ENCODE data around the gene TFB1M.
"Not testable (repeated sequence)": the region's sequence is repeated elsewhere in the genome, so short reads cannot be mapped to it uniquely, and the experiment has no call there.

Gene TFB1M

DNA sequence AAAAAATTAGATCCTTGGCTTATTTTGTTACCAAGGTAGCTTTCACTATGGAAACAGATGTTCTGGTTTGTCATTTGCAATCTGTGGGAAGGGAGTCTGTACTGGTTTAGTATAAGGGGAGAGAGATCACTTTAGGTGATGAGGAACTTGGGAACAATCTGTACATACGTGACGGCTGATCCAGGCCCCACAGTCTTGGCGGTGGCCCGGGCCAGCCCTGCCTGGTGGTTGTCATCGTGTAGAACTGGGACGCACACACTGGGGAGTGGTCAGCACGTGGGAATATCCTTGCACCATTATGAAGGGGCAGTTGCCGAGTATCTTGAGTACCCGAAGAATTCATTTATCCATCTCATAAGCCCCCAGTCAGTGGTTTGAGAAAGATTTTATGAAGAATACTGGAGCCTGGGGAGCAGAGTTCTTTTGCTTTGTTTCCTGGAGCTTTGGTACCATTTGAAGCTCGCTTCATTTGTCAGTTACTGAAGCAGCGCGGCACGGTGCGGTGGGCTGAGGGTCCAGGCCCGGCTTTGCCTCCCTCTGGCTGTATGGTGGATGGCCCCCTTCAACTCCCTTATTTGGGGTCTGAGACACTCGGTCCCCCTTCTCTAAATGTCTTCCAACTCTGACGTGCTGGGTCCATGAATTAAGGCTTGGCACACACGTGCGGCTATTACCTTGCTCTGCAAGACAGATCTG is 73.2 kb downstream of the TFB1M start:
- TF ChIP-seq, protein P1, sequence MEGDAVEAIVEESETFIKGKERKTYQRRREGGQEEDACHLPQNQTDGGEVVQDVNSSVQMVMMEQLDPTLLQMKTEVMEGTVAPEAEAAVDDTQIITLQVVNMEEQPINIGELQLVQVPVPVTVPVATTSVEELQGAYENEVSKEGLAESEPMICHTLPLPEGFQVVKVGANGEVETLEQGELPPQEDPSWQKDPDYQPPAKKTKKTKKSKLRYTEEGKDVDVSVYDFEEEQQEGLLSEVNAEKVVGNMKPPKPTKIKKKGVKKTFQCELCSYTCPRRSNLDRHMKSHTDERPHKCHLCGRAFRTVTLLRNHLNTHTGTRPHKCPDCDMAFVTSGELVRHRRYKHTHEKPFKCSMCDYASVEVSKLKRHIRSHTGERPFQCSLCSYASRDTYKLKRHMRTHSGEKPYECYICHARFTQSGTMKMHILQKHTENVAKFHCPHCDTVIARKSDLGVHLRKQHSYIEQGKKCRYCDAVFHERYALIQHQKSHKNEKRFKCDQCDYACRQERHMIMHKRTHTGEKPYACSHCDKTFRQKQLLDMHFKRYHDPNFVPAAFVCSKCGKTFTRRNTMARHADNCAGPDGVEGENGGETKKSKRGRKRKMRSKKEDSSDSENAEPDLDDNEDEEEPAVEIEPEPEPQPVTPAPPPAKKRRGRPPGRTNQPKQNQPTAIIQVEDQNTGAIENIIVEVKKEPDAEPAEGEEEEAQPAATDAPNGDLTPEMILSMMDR (conservative IDR thresholded peaks at IDR 0.05; ENCODE audit: low read depth, low read length) = no peak
- no peak overlapping the region for H3K4me3 ChIP-seq (ENCODE audit: low read length)
- DNase-seq (ENCODE audit: low read depth) = no peak

DNA sequence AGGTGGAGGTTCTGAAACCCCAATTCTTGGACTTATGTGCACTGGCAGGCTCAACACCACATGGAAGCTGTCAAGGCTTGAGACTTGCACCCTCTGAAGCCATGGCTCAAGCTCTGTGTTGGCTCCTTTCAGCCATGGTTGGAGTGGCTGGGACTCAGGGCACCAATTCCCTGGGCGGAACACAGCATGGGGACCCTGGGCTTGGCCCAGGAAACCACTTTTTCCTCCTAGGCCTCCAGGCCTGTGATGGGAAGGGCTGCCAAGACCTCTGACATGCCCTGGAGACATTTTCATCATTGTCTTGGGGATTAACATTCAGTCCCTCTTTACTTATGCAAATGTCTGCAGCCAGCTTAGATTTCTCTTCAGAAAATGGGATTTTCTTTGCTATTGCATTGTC is 76.7 kb downstream of the TFB1M start:
- H3K4me3 ChIP-seq (ENCODE audit: low read length) = no peak overlapping the region
- no peak for DNase-seq (ENCODE audit: low read depth)
- TF ChIP-seq, protein P1 (conservative IDR thresholded peaks at IDR 0.05; ENCODE audit: low read depth, low read length) = no peak

DNA sequence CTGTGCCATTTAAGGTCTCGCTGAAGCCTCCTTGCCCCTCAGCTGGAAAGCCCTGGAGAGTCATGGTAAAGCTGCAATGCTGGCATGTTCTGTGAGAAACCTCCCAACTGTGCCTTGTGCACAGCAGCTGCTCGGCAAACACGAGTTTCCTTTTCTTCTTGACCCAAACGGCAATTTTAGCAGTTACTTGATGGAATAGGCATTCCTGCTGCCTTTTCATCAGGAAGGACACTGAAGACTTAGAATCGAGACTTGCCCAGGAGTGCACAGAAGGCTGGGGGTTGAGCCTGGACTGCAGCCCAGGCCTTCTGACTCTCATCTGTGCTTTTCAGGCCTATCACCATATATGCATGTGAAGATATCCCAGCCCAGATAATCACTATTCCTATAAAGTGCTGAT is 79.2 kb downstream of the TFB1M start:
- no peak for DNase-seq (ENCODE audit: low read depth)
- TF ChIP-seq, protein P1 (conservative IDR thresholded peaks at IDR 0.05; ENCODE audit: low read depth, low read length) = no peak
- H3K4me3 ChIP-seq (ENCODE audit: low read length) = no peak overlapping the region

DNA sequence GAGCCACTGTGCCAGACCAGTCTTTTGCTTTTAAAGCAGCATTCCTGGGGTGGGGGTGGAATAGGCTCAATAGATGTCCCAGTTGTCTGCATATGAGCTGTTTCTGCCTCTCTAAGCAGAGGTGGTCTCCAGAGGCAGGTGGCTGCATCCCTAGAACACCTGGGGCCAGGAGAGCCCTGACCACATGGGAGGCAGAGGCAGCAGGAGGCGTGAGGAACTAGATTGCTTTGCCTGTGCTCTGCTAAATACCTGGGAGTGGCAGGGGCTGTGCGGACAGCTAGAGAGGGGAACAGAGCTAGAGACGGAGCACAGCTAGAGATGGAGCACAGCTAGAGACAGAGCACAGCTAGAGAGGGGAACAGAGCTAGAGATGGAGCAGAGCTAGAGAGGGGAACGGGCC is 79.6 kb downstream of the TFB1M start:
- H3K4me3 ChIP-seq (ENCODE audit: low read length) = no peak overlapping the region
- TF ChIP-seq, protein P1 (conservative IDR thresholded peaks at IDR 0.05; ENCODE audit: low read depth, low read length) = no peak
- DNase-seq (ENCODE audit: low read depth) = no peak

DNA sequence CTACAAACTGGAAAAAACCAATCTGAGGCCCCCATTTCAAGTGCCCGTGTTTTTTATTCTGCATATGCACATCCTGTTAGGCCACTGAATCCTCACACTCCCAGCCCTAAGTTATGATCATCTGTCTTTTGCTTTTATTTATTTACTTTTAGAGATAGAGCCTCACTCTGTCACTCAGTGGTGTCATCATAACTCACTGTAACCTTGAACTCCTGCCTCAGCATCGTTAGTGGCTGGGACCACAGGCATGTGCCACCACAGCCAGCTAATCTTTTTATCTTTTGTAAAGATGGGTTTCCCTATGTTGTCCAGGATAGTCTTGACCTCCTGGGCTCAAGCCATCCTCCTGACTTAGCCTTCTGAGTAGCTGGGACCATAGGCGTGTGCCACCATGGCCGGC is 80.1 kb downstream of the TFB1M start:
- no peak for DNase-seq (ENCODE audit: low read depth)
- no peak overlapping the region for H3K4me3 ChIP-seq (ENCODE audit: low read length)
- TF ChIP-seq, protein P1 (conservative IDR thresholded peaks at IDR 0.05; ENCODE audit: low read depth, low read length) = no peak

DNA sequence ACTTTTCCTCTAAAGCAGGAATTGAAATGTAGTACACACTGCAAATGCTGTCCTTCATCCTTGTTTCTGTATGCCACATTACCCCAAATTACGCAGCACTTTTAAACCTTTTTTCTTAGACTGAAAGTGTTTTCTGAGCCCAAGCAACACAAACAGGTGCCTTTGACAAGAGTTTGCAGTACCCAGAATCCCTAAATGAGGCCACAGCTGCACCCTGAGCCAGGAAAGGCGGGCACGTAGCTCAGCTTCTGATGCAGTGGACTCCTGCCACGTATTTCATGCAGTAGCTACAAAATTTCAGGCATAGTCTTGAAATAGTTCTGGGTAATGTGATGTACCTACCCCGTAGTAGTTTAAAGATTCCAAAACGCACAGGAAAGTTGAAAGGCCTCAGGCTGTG is 81.4 kb downstream of the TFB1M start:
- TF ChIP-seq, protein P1 (conservative IDR thresholded peaks at IDR 0.05; ENCODE audit: low read depth, low read length) = no peak
- H3K4me3 ChIP-seq (ENCODE audit: low read length) = no peak overlapping the region
- no peak for DNase-seq (ENCODE audit: low read depth)

DNA sequence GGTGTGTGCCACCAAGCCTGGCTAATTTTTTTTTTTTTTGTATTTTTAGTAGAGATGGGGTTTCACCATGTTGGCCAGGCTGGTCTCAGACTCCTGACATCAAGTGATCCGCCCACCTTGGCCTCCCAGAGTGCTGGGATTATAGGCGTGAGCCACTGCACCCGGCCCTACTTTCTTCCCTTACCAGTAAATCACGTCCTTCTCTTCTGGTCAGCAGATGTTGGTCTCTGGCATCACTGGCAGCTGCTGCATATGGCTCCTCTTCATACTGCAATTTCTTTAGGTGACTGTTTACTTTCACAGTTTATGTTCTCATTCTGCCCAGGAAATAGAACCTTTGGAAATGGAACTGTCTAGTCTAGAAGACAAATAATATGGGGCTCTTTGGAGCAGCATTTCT is 83.3 kb downstream of the TFB1M start:
- H3K4me3 ChIP-seq (ENCODE audit: low read length); DNase-seq (ENCODE audit: low read depth): not testable (repeated sequence)

All from retinal pigment epithelial cell (primary cell).